ENCODE data around the gene SNRNP48.

Gene SNRNP48

DNA sequence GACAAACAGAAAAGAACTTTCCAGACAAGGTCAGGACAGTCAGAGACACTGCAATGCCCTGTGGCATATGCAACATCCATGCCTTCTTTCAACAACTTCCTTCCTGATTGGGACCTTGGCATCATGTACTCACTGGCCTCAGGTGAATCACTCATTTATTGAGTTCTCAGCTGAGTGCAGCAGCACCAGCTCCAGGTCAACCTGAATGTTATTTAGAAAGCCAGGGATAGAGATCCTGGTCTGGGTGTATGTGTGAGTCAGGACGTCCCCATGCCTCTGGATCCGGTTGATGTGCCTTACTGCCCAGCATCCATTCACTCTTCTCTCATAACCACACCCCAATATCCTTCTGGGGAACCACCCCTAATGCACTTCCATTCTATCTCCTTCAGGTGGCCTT is 54.4 kb downstream of the SNRNP48 start:
- DNase-seq (ENCODE audit: low read depth): no peak

GRCh38 chr6:7646394-7646793 is 56.4 kb downstream of the SNRNP48 start:
- no peak for DNase-seq (ENCODE audit: low read depth)

DNA sequence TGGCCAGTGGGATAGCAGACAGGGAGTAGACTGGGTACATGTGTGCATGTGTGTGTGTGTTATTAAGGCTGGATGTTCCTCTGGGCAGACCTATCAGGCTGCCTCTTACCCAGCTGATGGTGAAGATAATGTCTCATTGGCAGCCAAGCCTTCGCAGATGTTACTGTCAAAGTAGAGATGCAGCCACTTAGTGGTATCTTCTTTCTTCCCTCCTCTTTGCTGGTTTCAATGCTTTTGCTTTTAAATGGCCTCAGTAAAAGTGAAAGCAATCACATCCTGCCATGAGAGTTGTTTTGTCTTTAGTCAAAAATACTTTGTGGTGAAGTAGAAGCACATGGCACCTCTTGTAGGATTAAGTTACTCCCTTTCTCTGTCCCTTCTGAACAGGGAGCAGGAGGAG is 57.5 kb downstream of the SNRNP48 start:
- no peak for DNase-seq (ENCODE audit: low read depth)

- DNase-seq (ENCODE audit: low read depth): no peak
Observed at GRCh38 chr6:7649037-7649810, 59.2 kb downstream of the SNRNP48 start.

GRCh38 chr6:7650878-7651277 is 60.9 kb downstream of the SNRNP48 start:
- no peak for DNase-seq (ENCODE audit: low read depth)

DNA sequence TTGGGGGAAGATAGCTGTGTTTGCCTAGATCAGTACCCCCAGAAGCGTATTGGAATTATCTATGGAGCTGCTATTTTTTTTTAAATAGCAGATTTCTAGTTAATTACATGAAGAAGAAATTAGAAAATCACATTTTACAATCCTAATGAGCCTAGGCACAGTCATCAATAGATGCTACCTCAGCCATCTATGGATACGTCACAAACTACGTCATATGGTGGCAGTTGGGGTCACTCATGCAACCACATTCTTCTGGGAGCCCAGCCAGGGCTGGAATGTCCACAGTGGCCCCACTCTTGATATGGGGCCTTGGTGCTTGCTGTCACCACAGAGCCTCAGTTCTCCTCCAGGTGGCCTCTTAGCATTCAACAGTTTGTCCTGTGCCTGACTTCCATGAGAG is 63.0 kb downstream of the SNRNP48 start:
- no peak for DNase-seq (ENCODE audit: low read depth)

DNA sequence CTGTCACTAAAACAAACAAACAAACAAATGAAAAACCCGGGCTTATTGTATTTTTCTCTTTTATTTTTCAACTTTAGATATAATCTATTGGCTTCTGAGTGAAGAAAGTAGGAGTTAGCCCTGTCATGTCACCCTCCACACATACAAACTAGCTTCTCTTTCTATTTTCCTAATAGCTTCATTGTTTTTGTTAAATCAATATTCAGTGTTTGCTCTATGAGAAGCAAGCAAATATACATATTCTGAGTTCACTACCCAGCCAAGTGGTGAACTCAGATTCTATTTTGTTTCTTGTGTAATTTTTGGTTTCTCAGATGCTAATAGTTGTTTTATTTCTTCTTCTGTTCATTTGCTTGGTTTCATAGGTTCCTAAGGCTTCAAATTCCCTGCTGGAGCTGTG is 66.4 kb downstream of the SNRNP48 start:
- no peak for DNase-seq (ENCODE audit: low read depth)

GRCh38 chr6:7658543-7658942 is 68.5 kb downstream of the SNRNP48 start:
- no peak for DNase-seq (ENCODE audit: low read depth)

- DNase-seq (ENCODE audit: low read depth): no peak
Observed at GRCh38 chr6:7661364-7661763, 71.4 kb downstream of the SNRNP48 start.
